Keratinocyte (primary cell): Measurements from ENCODE around the gene DPM2.

Experiments used
- EZH2 ChIP-seq: IDR thresholded peaks from one replicate; pipeline ENCODE4 v1.6.1; 2012; ENCODE audit warnings: inconsistent platforms, mild to moderate bottlenecking, low read length, moderate library complexity
- TF ChIP-seq, protein P1 (sequence below), 3 experiments: IDR thresholded peaks in 1 of 3; conservative IDR thresholded peaks in 1 of 3; optimal IDR thresholded peaks in 1 of 3; 2 replicates in 2 of 3; 3 replicates in 1 of 3; pipeline versions ENCODE3 to v1.5.1; 2011; ENCODE audit warnings: low read length in 3 of 3, mild to moderate bottlenecking in 3 of 3, moderate library complexity in 2 of 3, control low read depth in 1 of 3, inconsistent platforms in 1 of 3; ENCODE audit not compliant: insufficient read depth in 2 of 3; ENCODE audit errors: extremely low read depth in 1 of 3

DNA sequence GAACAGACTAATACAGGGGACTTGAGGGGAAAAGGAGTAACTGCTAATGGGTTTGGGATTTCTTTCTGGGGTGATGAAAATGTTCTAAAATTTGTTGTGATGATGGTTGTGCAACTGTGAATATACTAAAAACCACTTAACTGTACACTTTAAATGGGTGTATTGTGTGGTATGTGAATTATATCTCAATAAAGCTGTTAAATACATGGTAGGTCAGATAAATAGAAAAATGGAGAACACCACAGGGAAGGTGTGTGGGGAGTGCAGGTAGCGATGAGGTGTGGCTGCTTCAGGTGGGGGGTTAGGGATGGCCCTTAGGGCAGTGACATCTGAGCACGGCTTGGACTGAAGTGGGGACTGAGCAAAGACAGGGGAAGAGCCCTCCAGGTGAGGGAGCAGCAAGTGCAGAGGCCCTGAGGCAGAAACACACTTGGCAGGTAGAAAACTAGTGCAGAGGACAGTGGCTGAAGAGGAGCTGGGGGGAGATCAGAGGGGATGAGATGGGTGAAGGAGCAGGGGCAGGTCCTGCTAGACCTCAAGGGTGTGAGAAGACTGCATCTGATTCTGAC lies 22.3 kb upstream of the DPM2 start:
- TF ChIP-seq EZH2, result no peak
- TF ChIP-seq, protein P1, sequence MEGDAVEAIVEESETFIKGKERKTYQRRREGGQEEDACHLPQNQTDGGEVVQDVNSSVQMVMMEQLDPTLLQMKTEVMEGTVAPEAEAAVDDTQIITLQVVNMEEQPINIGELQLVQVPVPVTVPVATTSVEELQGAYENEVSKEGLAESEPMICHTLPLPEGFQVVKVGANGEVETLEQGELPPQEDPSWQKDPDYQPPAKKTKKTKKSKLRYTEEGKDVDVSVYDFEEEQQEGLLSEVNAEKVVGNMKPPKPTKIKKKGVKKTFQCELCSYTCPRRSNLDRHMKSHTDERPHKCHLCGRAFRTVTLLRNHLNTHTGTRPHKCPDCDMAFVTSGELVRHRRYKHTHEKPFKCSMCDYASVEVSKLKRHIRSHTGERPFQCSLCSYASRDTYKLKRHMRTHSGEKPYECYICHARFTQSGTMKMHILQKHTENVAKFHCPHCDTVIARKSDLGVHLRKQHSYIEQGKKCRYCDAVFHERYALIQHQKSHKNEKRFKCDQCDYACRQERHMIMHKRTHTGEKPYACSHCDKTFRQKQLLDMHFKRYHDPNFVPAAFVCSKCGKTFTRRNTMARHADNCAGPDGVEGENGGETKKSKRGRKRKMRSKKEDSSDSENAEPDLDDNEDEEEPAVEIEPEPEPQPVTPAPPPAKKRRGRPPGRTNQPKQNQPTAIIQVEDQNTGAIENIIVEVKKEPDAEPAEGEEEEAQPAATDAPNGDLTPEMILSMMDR (optimal IDR thresholded peaks at IDR 0.05 in 1 of 3, IDR thresholded peaks at IDR 0.05 in 1 of 3, conservative IDR thresholded peaks at IDR 0.05 in 1 of 3; ENCODE audit: extremely low read depth in 1 of 3, insufficient read depth in 2 of 3, low read length in 3 of 3), result no peak
